Caco-2 (cell line): ENCODE data around the gene C3. TPM values are rescaled to one million over a fixed set of nuclear protein-coding genes. Genes with fewer than 3 reads are reported as not detected.

ENCODE experiments used
- BruUV-seq: library from RNA; stranded (reverse); fragments of 400-500 nt; replicated peaks from 2 replicates; lab custom pipeline; 2021; lab: Mats Ljungman, UMichigan
- CTCF ChIA-PET: fragments of 300-600 bp; sonication (Branson Sonifier 250); formaldehyde crosslinking; loops from one replicate; lab custom pipeline; 2022; ENCODE audit warnings: antibody characterized with exemption; lab: Charles Lee
- POLR2A ChIA-PET: fragments of 300-600 bp; sonication (Branson Sonifier 250); formaldehyde crosslinking; loops from one replicate; lab custom pipeline; 2022; ENCODE audit warnings: antibody characterized with exemption; lab: Charles Lee
- DNase-seq, 2 experiments: peaks; one replicate each; pipeline versions ENCODE4 v3.0.0 to v3.0.0-alpha.2; 2020 to 2022
- H3K27me3 ChIP-seq: replicated peaks from 2 replicates; pipeline ENCODE4 v1.6.0; 2011; ENCODE audit warnings: low read length; ENCODE audit not compliant: control insufficient read depth, insufficient read depth
- H3K36me3 ChIP-seq: 2 replicates; pipeline ENCODE4 v1.5.1; 2011; ENCODE audit warnings: low read length; ENCODE audit not compliant: control insufficient read depth, insufficient read depth
- H3K4me1 ChIP-seq: fragments of 250-450 bp; sonication (Bioruptor Pico); 2 replicates; pipeline ENCODE4 v1.5.1; 2020; ENCODE audit warnings: mild to moderate bottlenecking
- H3K4me3 ChIP-seq: 2 replicates; pipeline ENCODE4 v1.5.1; 2011; ENCODE audit warnings: low read depth, mild to moderate bottlenecking, control low read depth, low read length
- H3K9me3 ChIP-seq: fragments of 250-450 bp; sonication (Bioruptor Pico); 2 replicates; pipeline ENCODE4 v1.5.1; 2020; ENCODE audit warnings: mild to moderate bottlenecking, moderate library complexity
- H3K27ac Mint-ChIP-seq: one replicate; pipeline ENCODE4 v1.8.0; 2022; ENCODE audit warnings: mixed read lengths; ENCODE audit not compliant: unreplicated experiment
- H3K27me3 Mint-ChIP-seq: one replicate; pipeline ENCODE4 v1.8.0; 2022; ENCODE audit warnings: mixed read lengths; ENCODE audit not compliant: insufficient read depth, unreplicated experiment
- H3K36me3 Mint-ChIP-seq: one replicate; pipeline ENCODE4 v1.8.0; 2022; ENCODE audit warnings: mild to moderate bottlenecking, mixed read lengths; ENCODE audit not compliant: insufficient read depth, unreplicated experiment
- H3K4me1 Mint-ChIP-seq: one replicate; pipeline ENCODE4 v1.8.0; 2022; ENCODE audit warnings: low read depth, mixed read lengths; ENCODE audit not compliant: unreplicated experiment
- H3K4me3 Mint-ChIP-seq: one replicate; pipeline ENCODE4 v1.8.0; 2022; ENCODE audit warnings: mild to moderate bottlenecking, moderate library complexity, mixed read lengths; ENCODE audit not compliant: unreplicated experiment
- H3K9me3 Mint-ChIP-seq: one replicate; pipeline ENCODE4 v1.8.0; 2022; ENCODE audit warnings: mixed read lengths; ENCODE audit not compliant: unreplicated experiment
- intact Hi-C: fragments of 100-400 bp; cut with micrococcal nuclease; formaldehyde crosslinking; loops from one replicate; pipeline ENCODE4 v1.10.0; 2022; ENCODE audit not compliant: unreplicated experiment
- total RNA-seq: library from RNA; stranded (reverse); gene quantifications from 2 replicates; pipeline ENCODE4 v1.2.3, GENCODE V29; 2022
- TF ChIP-seq, protein P1 (sequence below), 2 experiments: fragments of 200-600 bp in 1 of 2; IDR thresholded peaks; 1 replicate in 1 of 2; 2 replicates in 1 of 2; pipeline versions ENCODE4 v1.5.1 to v1.8.0; 2011 to 2022; ENCODE audit warnings: antibody characterized with exemption in 1 of 2, control low read depth in 1 of 2, inconsistent platforms in 1 of 2, low read depth in 1 of 2, low read length in 1 of 2, mild to moderate bottlenecking in 1 of 2, moderate library complexity in 1 of 2; ENCODE audit not compliant: insufficient read depth in 1 of 2, severe bottlenecking in 1 of 2, unreplicated experiment in 1 of 2

C3 gene
- total RNA-seq, 1 experiment from 2014 or later = 21.7 TPM

GRCh38 chr19:6696239-6696820 is 24.1 kb downstream of the C3 start:
- Mint-ChIP-seq H3K27me3 (no peaks in the 10 kb centered on the region), H3K27ac (no peak overlapping the region), H3K36me3 (no peaks in the 10 kb centered on the region), H3K4me1 (no peaks in the 10 kb centered on the region), H3K4me3 (no peak overlapping the region), H3K9me3 (no peaks in the 10 kb centered on the region)
- no peak for DNase-seq
- H3K9me3 ChIP-seq = no peaks in the 10 kb centered on the region
- H3K4me1 ChIP-seq = no peaks in the 10 kb centered on the region
- H3K27me3 ChIP-seq = no peaks in the 10 kb centered on the region
- H3K36me3 ChIP-seq = no peaks in the 10 kb centered on the region
- CTCF ChIA-PET = no interaction called here
- intact Hi-C loops = no loop called here
- TF ChIP-seq, protein P1, sequence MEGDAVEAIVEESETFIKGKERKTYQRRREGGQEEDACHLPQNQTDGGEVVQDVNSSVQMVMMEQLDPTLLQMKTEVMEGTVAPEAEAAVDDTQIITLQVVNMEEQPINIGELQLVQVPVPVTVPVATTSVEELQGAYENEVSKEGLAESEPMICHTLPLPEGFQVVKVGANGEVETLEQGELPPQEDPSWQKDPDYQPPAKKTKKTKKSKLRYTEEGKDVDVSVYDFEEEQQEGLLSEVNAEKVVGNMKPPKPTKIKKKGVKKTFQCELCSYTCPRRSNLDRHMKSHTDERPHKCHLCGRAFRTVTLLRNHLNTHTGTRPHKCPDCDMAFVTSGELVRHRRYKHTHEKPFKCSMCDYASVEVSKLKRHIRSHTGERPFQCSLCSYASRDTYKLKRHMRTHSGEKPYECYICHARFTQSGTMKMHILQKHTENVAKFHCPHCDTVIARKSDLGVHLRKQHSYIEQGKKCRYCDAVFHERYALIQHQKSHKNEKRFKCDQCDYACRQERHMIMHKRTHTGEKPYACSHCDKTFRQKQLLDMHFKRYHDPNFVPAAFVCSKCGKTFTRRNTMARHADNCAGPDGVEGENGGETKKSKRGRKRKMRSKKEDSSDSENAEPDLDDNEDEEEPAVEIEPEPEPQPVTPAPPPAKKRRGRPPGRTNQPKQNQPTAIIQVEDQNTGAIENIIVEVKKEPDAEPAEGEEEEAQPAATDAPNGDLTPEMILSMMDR (IDR thresholded peaks at IDR 0.05; ENCODE audit: insufficient read depth in 1 of 2, low read depth in 1 of 2, low read length in 1 of 2, severe bottlenecking in 1 of 2, unreplicated experiment in 1 of 2) = no peak
- BruUV-seq = no TSS peak
- no peak overlapping the region for H3K4me3 ChIP-seq
- POLR2A ChIA-PET = no interaction called here

DNA sequence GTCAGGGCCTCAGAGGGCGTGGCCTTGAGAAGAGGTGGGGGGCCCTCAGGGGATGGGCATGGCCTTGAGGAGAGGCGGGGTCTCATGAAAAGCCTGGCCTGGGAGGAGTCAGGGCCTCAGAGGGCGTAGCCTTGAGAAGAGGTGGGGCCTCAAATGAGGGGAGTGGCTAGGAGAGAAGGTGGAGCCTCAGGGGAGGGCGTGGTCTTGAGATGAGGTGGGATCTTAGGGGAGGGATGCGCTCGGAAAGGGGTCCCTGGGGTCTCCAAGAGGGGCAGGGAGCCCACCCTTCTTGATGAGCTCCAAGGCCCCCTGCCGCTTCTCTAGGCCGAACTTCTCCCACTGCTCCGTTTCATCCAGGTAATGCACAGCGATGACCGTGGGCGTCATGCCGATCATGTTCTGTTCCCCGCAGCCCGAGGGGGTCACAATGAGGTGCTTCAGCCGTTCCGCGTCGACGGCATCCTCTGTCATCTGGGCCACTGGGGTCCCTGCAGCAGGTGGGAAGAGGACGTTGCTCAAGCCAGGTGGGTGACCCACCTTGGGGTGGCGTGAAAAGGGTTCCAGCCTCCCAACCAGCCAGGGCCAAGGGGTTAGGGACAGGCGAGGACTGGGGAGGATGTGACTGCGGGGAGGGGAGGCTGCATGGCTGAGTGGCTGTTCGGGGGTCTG is 26.2 kb downstream of the C3 start:
- no peaks in the 10 kb centered on the region for H3K4me1 Mint-ChIP-seq

GRCh38 chr19:6693681-6694080 is 26.8 kb downstream of the C3 start:
- ChIA-PET CTCF (no interaction called here), POLR2A (no interaction called here)
- peaks cover 3% of the 10 kb centered on the region for H3K4me1 Mint-ChIP-seq
- intact Hi-C loops = no loop called here
- TF ChIP-seq, protein P1 (IDR thresholded peaks at IDR 0.05; ENCODE audit: insufficient read depth in 1 of 2, low read depth in 1 of 2, low read length in 1 of 2, severe bottlenecking in 1 of 2, unreplicated experiment in 1 of 2) = no peak
- no peak for DNase-seq
- peaks cover 10% of the 10 kb centered on the region for H3K9me3 Mint-ChIP-seq
- Histone ChIP-seq H3K9me3 (no peaks in the 10 kb centered on the region), H3K36me3 (no peaks in the 10 kb centered on the region), H3K27me3 (no peaks in the 10 kb centered on the region), H3K4me3 (no peak overlapping the region), H3K4me1 (no peaks in the 10 kb centered on the region)
- H3K27ac Mint-ChIP-seq = no peak overlapping the region
- H3K27me3 Mint-ChIP-seq = no peaks in the 10 kb centered on the region
- H3K36me3 Mint-ChIP-seq = peaks cover 8% of the 10 kb centered on the region
- H3K4me3 Mint-ChIP-seq = no peak overlapping the region
- no TSS peak for BruUV-seq

More for the DNA sequence above, 26.2 kb downstream of the C3 start:
- intact Hi-C loops = no loop called here
- Mint-ChIP-seq H3K36me3 (peaks cover 2% of the 10 kb centered on the region), H3K27me3 (no peaks in the 10 kb centered on the region), H3K9me3 (peaks cover 4% of the 10 kb centered on the region), H3K4me3 (no peak overlapping the region), H3K27ac (no peak overlapping the region)
- ChIA-PET POLR2A (no interaction called here), CTCF (no interaction called here)
- Histone ChIP-seq H3K4me3 (no peak overlapping the region), H3K4me1 (no peaks in the 10 kb centered on the region), H3K36me3 (no peaks in the 10 kb centered on the region), H3K9me3 (no peaks in the 10 kb centered on the region), H3K27me3 (no peaks in the 10 kb centered on the region)
- TF ChIP-seq, protein P1 (IDR thresholded peaks at IDR 0.05; ENCODE audit: insufficient read depth in 1 of 2, low read depth in 1 of 2, low read length in 1 of 2, severe bottlenecking in 1 of 2, unreplicated experiment in 1 of 2) = no peak
- no peak for DNase-seq
- BruUV-seq = no TSS peak
